Common myeloid progenitor, CD34-positive (primary cell): ENCODE measurements around the gene ATG4B.

Source experiments
- CTCF ChIA-PET: fragments of 350-600 bp; sonication (Branson Sonifier 250); formaldehyde crosslinking; loops from one replicate; lab custom pipeline; 2021; ENCODE audit warnings: antibody characterized with exemption; lab: Charles Lee
- POLR2A ChIA-PET: fragments of 350-600 bp; sonication (Branson Sonifier 250); formaldehyde crosslinking; loops from one replicate; lab custom pipeline; 2021; ENCODE audit warnings: antibody characterized with exemption; lab: Charles Lee
- DNase-seq, 3 donors: peaks; one replicate each; pipeline versions ENCODE4 v3.0.0 to v3.0.0-alpha.2; 2013
- H3K27ac ChIP-seq, 2 experiments: 1 replicate in 1 of 2; 2 replicates in 1 of 2; pipeline ENCODE4 v1.7.0; 2013; ENCODE audit warnings: inconsistent platforms in 2 of 2, low read length in 2 of 2, mild to moderate bottlenecking in 2 of 2, low read depth in 1 of 2, moderate library complexity in 1 of 2; ENCODE audit not compliant: severe bottlenecking in 2 of 2, insufficient read depth in 1 of 2, poor library complexity in 1 of 2
- H3K27me3 ChIP-seq, 5 experiments: replicated peaks in 2 of 5; 1 replicate in 3 of 5; 2 replicates in 2 of 5; pipeline versions ENCODE4 v1.6.1 to v1.7.0; 2013; ENCODE audit warnings: low read length in 4 of 5, mild to moderate bottlenecking in 2 of 5, moderate library complexity in 2 of 5, inconsistent platforms in 1 of 5; ENCODE audit not compliant: insufficient read depth in 5 of 5, control insufficient read depth in 4 of 5
- H3K36me3 ChIP-seq, 4 experiments: 1 replicate in 2 of 4; 2 replicates in 2 of 4; pipeline versions ENCODE4 v1.6.1 to v1.7.0; 2013; ENCODE audit warnings: low read length in 3 of 4, control low read depth in 1 of 4, mild to moderate bottlenecking in 1 of 4; ENCODE audit not compliant: control insufficient read depth in 4 of 4, insufficient read depth in 4 of 4
- H3K4me1 ChIP-seq, 4 experiments: 1 replicate in 3 of 4; 2 replicates in 1 of 4; pipeline versions ENCODE4 v1.6.1 to v1.7.1; 2013; ENCODE audit warnings: low read length in 3 of 4, mild to moderate bottlenecking in 3 of 4, control low read depth in 1 of 4, inconsistent platforms in 1 of 4, moderate library complexity in 1 of 4; ENCODE audit not compliant: control insufficient read depth in 4 of 4, insufficient read depth in 4 of 4; ENCODE audit errors: control extremely low read depth in 1 of 4
- H3K4me3 ChIP-seq, 7 experiments: 1 replicate in 4 of 7; 2 replicates in 3 of 7; pipeline versions ENCODE4 v1.5.1 to v1.7.0; 2013; ENCODE audit warnings: mild to moderate bottlenecking in 7 of 7, low read length in 6 of 7, moderate library complexity in 6 of 7, inconsistent platforms in 2 of 7, low read depth in 2 of 7, control low read depth in 1 of 7; ENCODE audit not compliant: insufficient read depth in 4 of 7, control insufficient read depth in 1 of 7; ENCODE audit errors: extremely low read depth in 1 of 7
- H3K9me3 ChIP-seq, 5 experiments: 1 replicate in 4 of 5; 2 replicates in 1 of 5; pipeline versions ENCODE4 v1.6.1 to v1.7.1; 2013; ENCODE audit warnings: low read length in 4 of 5, mild to moderate bottlenecking in 2 of 5, inconsistent platforms in 1 of 5, low read depth in 1 of 5, moderate library complexity in 1 of 5; ENCODE audit not compliant: control insufficient read depth in 4 of 5, insufficient read depth in 2 of 5; ENCODE audit errors: control extremely low read depth in 1 of 5
- WGBS: methylation state at CpG from one replicate; pipeline ENCODE4 v1.1.5; 2013; ENCODE audit not compliant: insufficient coverage; 5-methylcytosine and 5-hydroxymethylcytosine counted together

ATG4B gene

GRCh38 chr2:241613017-241613780 lies 24.3 kb upstream of the ATG4B start:
- H3K27me3 ChIP-seq, result no peaks in the 10 kb centered on the region
- WGBS, result 93% methylated on average over 4 of the region's 15 CpGs
- ChIA-PET POLR2A (no interaction called here), CTCF (interaction anchor here (0.9 to 1.0 kb wide), 2 partner anchors 10 to 12 kb away, joined by 3 read pairs; no protein-coding TSS in a partner anchor)
- H3K9me3 ChIP-seq, result no peaks in the 10 kb centered on the region
- H3K36me3 ChIP-seq, result peaks cover 0 to 20% (median 1%) of the 10 kb centered on the region in 4 experiments
- DNase-seq, result no peak
- H3K27ac ChIP-seq, result no peak overlapping the region
- H3K4me3 ChIP-seq, result no peak overlapping the region
- H3K4me1 ChIP-seq, result peaks cover 0 to 39% (median 32%) of the 10 kb centered on the region in 4 experiments

- DNase-seq, result no peak
- ChIA-PET POLR2A (interaction anchor here (0.6 kb wide), 1 partner anchor 19 kb away, joined by 3 read pairs; no protein-coding TSS in a partner anchor), CTCF (interaction anchor here (1.3 kb wide), 1 partner anchor 12 kb away, joined by 3 read pairs; no protein-coding TSS in a partner anchor)
- 97% methylated on average over 7 of the region's 11 CpGs for WGBS
- Histone ChIP-seq H3K27me3 (no peaks in the 10 kb centered on the region), H3K27ac (no peak overlapping the region), H3K4me3 (no peak overlapping the region), H3K4me1 (peaks cover 0 to 22% (median 16%) of the 10 kb centered on the region in 4 experiments), H3K36me3 (peaks cover 0 to 17% (median 1%) of the 10 kb centered on the region in 4 experiments), H3K9me3 (no peaks in the 10 kb centered on the region)
Measured at GRCh38 chr2:241615041-241615440, 22.5 kb upstream of the ATG4B start.

DNA sequence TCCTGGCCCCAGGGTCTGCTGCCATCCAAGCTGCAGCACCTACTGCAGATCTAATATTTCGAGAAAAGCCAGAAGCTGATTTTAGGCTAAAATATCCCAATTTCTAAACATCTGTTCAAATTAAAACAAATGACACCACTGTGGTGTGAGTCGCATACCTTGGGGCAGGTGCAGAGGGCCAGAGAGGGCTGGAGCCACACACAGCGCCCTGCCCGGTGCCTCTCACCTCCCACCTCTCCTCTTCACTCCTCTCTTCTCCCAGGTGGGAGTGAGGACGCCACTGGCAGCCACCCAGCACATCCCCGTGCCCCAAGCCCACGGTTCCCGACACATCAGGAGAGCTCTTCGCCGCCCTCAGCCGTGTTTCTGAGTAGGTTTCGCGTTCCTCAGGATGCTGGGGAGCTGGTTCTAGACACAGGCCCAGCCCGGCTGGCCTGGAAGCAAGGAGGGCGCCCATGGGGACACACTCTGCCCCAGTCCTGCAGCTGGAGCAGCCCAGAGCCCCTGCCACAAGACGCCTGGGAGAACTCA lies 21.9 kb upstream of the ATG4B start:
- 93% methylated on average over 16 of the region's 16 CpGs for WGBS
- Histone ChIP-seq H3K9me3 (no peaks in the 10 kb centered on the region), H3K36me3 (peaks cover 0 to 17% (median 1%) of the 10 kb centered on the region in 4 experiments), H3K4me1 (peaks cover 0 to 19% (median 13%) of the 10 kb centered on the region in 4 experiments), H3K27ac (no peak overlapping the region), H3K4me3 (no peak overlapping the region), H3K27me3 (no peaks in the 10 kb centered on the region)
- ChIA-PET CTCF (interaction anchor here (0.5 to 1.3 kb wide), 2 partner anchors 11 to 1622 kb away, joined by 3 read pairs; no protein-coding TSS in a partner anchor), POLR2A (interaction anchor here (0.6 kb wide), 1 partner anchor 20 kb away, joined by 3 read pairs; no protein-coding TSS in a partner anchor)
- no peak for DNase-seq

DNA sequence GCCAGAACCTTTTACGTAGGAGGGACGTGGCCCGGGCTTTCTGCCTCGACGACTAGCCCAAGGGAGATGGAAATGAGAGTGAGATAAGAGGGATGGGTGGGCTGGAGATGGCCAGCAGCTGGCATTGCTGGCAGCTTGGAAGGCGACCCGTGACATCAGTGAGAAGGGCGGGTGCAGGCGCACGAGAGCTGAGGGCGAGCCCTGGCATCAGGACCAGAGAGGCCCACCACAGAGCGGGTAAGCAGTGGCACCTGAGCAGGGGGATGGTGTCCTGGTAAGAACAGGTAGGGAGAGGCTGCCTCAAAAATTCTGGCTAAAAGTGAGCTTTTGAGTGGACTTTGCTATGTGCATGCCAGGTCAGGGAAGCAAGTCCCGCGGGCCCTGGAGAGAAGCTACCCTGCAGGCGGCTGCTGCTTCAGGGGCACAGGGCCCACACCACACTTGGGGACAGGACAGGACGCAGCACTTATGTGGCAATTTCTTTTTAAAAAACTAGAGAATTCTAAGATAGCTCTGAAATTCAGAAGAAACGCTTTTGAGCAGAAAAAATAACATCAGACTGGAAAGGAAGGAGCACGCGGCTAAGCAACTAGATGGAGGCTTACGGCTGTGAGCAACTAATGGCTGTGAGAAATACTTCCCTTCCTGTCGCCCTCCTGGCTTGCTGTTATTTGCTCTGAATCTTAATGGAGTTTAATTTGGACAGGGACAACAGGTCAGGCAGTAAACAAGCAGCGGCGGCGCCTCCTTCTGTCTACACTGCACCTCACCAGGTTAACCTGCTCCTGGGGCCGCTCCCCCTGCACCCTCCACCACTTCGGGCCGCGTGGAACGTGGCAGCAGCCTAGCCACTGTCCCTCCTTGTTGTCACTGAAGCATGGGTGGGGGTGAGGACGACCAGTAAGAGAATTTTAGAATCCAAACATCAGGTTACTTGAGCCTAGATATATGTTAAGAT lies 21.0 kb upstream of the ATG4B start:
- no peaks in the 10 kb centered on the region for H3K9me3 ChIP-seq
- CTCF ChIA-PET, result interaction anchor here (0.5 to 1.3 kb wide), 2 partner anchors 10 to 1623 kb away, joined by 3 read pairs; no protein-coding TSS in a partner anchor
- POLR2A ChIA-PET, result no interaction called here
- DNase-seq, result no peak
- no peaks in the 10 kb centered on the region for H3K27me3 ChIP-seq
- WGBS, result 97% methylated on average over 29 of the region's 30 CpGs
- H3K27ac ChIP-seq, result no peak overlapping the region
- H3K4me1 ChIP-seq, result peaks cover 0 to 17% (median 10%) of the 10 kb centered on the region in 4 experiments
- peaks cover 0 to 17% (median 1%) of the 10 kb centered on the region in 4 experiments for H3K36me3 ChIP-seq
- peak overlapping the region in 4 of 7 experiments; percentile 51 to 80 (median 66) for H3K4me3 ChIP-seq

GRCh38 chr2:241617431-241618154 lies 19.9 kb upstream of the ATG4B start:
- ChIA-PET CTCF (no interaction called here), POLR2A (interaction anchor here (1.1 kb wide), 1 partner anchor 18 kb away, joined by 4 read pairs; no protein-coding TSS in a partner anchor)
- peaks cover 0 to 17% (median 10%) of the 10 kb centered on the region in 4 experiments for H3K4me1 ChIP-seq
- 52% methylated on average over 10 of the region's 15 CpGs for whole genome bisulfite sequencing
- DNase-seq, result peak; percentile 49 to 81 (median 66)
- H3K27ac ChIP-seq, result no peak overlapping the region
- peak overlapping the region in 5 of 7 experiments; percentile 51 to 80 (median 74) for H3K4me3 ChIP-seq
- no peaks in the 10 kb centered on the region for H3K27me3 ChIP-seq
- H3K9me3 ChIP-seq, result no peaks in the 10 kb centered on the region
- peaks cover 0 to 15% (median 0%) of the 10 kb centered on the region in 4 experiments for H3K36me3 ChIP-seq

DNA sequence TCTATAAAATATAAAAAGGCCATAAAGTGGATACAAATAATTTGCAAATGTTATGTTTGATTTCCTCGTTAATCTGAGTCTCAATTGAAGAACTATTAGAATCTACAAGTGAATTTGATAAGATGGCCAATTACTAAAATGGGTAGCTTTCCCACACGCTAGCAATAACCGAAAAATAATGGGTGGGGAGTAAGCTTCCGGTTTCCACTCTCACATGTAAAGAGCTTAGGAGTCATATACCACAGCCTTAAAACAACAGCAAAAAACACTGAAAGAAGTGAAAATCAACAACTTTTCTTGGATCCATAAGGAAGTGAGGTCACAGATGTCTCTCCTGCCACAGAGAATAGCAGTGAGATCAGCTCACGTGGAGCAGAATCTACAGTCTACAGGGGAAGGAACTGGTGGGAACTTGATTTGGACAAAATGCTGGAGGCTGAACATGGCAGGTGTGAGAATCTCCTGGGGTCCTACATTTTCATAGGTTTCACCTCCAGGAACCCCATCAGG lies 19.1 kb upstream of the ATG4B start:
- CTCF ChIA-PET, result no interaction called here

More for the DNA sequence above, 19.1 kb upstream of the ATG4B start:
- no peak overlapping the region for H3K27ac ChIP-seq
- no peak for DNase-seq
- H3K4me3 ChIP-seq, result no peak overlapping the region
- no peaks in the 10 kb centered on the region for H3K27me3 ChIP-seq
- H3K9me3 ChIP-seq, result no peaks in the 10 kb centered on the region
- WGBS, result 91% methylated on average over 3 of the region's 5 CpGs
- H3K4me1 ChIP-seq, result peaks cover 0 to 17% (median 10%) of the 10 kb centered on the region in 4 experiments
- POLR2A ChIA-PET, result interaction anchor here (1.1 kb wide), 1 partner anchor 17 kb away, joined by 4 read pairs; no protein-coding TSS in a partner anchor
- peaks cover 0 to 11% (median 0%) of the 10 kb centered on the region in 4 experiments for H3K36me3 ChIP-seq
